SK-N-SH treated with all-trans-retinoic acid at 6 μM for 48 hours (cell line): ENCODE results near the gene HES5.

Experiments used
- PATZ1 ChIP-seq: fragments of 250-450 bp; sonication (Bioruptor Pico); IDR thresholded peaks from 2 replicates; pipeline ENCODE4 v1.8.0; 2020; ENCODE audit warnings: mild to moderate bottlenecking, moderate library complexity, borderline replicate concordance
- ZFP3 ChIP-seq: fragments of 250-450 bp; sonication (Bioruptor Pico); IDR thresholded peaks from 2 replicates; pipeline ENCODE4 v1.5.0; 2020; ENCODE audit warnings: mild to moderate bottlenecking, moderate library complexity

- TF ChIP-seq ZFP3 (CRISPR knock-in tag) = no peak
- no peak for TF ChIP-seq PATZ1
Observed at GRCh38 chr1:2502661-2503553, 27.2 kb downstream of the HES5 start.
